Measurements from ENCODE around the gene SLC14A1. TPM values are rescaled to one million over a fixed set of nuclear protein-coding genes. Genes with fewer than 3 reads are reported as not detected.

Gene SLC14A1
- total RNA-seq, 4 donors from 2014 or later, result 0.59 to 15.7 (median 4.6) TPM

DNA sequence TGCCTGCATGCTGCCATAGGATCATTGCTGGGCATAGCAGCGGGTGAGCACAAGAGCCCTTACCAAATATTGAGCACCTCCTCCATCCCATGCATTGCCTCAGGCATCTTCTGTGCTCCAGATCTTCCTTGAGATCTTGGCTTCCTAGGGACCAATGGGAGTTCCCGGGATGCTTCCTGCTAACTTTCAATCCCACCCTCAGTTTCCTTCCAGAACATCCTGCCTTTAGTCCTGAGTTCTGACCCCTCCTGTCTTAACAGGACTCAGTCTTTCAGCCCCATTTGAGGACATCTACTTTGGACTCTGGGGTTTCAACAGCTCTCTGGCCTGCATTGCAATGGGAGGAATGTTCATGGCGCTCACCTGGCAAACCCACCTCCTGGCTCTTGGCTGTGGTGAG is 15.3 kb downstream of the SLC14A1 start:
- TF ChIP-seq, protein P1, sequence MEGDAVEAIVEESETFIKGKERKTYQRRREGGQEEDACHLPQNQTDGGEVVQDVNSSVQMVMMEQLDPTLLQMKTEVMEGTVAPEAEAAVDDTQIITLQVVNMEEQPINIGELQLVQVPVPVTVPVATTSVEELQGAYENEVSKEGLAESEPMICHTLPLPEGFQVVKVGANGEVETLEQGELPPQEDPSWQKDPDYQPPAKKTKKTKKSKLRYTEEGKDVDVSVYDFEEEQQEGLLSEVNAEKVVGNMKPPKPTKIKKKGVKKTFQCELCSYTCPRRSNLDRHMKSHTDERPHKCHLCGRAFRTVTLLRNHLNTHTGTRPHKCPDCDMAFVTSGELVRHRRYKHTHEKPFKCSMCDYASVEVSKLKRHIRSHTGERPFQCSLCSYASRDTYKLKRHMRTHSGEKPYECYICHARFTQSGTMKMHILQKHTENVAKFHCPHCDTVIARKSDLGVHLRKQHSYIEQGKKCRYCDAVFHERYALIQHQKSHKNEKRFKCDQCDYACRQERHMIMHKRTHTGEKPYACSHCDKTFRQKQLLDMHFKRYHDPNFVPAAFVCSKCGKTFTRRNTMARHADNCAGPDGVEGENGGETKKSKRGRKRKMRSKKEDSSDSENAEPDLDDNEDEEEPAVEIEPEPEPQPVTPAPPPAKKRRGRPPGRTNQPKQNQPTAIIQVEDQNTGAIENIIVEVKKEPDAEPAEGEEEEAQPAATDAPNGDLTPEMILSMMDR (IDR thresholded peaks at IDR 0.05), result no peak
- no peak for TF ChIP-seq POLR2A (IDR thresholded peaks at IDR 0.05)
- no peak for DNase-seq (ENCODE audit: low spot score in 2 of 2)
- no peak overlapping the region for H3K4me3 ChIP-seq (ENCODE audit: low read depth, poor library complexity, severe bottlenecking)
- intact Hi-C loops (cut with DNase I; ENCODE audit: low total_unique reads), result no loop called here
- 75 to 77% methylated on average over 3 of the region's 3 CpGs for WGBS, 2 donors

DNA sequence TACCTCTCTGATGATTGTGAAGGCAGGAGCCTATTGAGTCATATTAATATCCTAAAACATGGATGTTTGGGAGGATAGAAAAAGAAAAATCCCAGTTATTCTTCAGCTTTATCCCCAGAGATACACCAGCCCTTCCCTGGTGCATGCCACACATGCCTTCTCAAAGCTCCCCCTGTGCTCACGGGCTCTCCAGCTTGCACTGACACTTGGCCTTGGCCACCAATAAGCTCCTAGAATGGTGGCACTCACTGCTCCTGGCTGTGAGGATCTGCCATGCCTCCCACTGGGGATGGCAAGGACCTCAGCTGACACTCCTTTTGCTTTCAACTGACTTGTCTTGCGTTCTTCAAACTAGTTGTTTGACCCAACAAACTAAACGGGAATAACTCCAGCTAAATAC is 15.9 kb downstream of the SLC14A1 start:
- intact Hi-C loops (cut with DNase I; ENCODE audit: low total_unique reads), result no loop called here
- no peak overlapping the region for H3K4me3 ChIP-seq (ENCODE audit: low read depth, poor library complexity, severe bottlenecking)
- DNase-seq (ENCODE audit: low spot score in 2 of 2), result no peak
- TF ChIP-seq, protein P1 (IDR thresholded peaks at IDR 0.05), result no peak
- 80 to 84% methylated on average over 3 of the region's 3 CpGs for WGBS, 2 donors

DNA sequence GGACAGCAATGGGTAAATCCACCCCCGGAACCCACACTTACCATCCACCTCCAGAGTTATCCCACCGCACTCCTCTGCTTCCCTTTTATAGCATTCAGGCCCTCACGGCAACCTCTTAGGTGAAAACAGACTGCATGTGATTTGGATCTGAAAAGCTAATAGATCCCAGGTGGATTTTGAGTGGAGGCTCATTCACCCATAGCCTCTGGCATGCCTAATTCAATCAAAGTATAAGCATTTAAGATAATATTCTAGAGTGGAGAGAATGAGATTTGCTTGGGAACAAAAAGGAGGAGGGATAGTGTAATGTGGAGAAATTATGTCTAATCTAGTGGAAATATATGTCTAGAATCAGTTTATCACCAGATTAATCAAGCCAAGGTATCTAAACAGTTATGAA is 17.1 kb downstream of the SLC14A1 start:
- no peak overlapping the region for H3K4me3 ChIP-seq (ENCODE audit: low read depth, poor library complexity, severe bottlenecking)
- intact Hi-C loops (cut with DNase I; ENCODE audit: low total_unique reads), result no loop called here
- TF ChIP-seq POLR2A (IDR thresholded peaks at IDR 0.05), result no peak
- 53 to 62% methylated on average over 3 of the region's 3 CpGs for WGBS, 2 donors
- no peak for DNase-seq (ENCODE audit: low spot score in 2 of 2)

DNA sequence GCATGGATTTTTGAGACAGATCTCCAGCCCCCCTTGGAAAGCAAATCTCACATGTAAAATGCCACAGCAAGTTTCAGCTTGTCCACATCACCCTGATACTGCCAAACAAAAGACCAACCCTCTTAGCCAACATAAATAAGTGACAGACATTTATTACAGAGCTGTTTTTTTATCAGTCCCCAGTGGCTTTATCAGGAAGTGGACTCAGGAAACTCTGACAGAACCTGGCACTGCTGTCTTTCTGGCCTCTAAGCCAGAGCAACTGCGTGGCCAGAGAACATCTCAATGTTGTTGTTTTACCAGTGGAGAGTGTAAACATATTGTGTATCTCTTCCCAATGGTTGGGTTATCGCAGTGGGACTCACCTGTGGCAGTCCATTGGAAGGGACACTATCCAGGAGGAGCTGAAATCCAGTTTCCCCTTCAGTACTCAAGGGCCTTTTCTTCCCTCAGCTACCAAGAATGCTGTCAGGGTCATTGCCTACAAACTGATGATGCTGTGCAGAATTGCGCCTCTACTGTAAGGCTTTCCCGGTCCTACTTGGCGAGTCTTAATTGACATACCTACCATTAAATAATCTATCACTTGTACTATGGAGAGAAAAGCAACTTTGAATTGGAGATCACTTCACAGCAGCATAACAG is 22.0 kb downstream of the SLC14A1 start:
- no peak for DNase-seq (ENCODE audit: low spot score in 2 of 2)
- no peak for TF ChIP-seq POLR2A (IDR thresholded peaks at IDR 0.05)
- TF ChIP-seq, protein P1 (IDR thresholded peaks at IDR 0.05), result no peak
- intact Hi-C loops (cut with DNase I; ENCODE audit: low total_unique reads), result no loop called here
- WGBS, 2 donors, result 77 to 86% methylated on average over 5 of the region's 5 CpGs
- no peak overlapping the region for H3K4me3 ChIP-seq (ENCODE audit: low read depth, poor library complexity, severe bottlenecking)

DNA sequence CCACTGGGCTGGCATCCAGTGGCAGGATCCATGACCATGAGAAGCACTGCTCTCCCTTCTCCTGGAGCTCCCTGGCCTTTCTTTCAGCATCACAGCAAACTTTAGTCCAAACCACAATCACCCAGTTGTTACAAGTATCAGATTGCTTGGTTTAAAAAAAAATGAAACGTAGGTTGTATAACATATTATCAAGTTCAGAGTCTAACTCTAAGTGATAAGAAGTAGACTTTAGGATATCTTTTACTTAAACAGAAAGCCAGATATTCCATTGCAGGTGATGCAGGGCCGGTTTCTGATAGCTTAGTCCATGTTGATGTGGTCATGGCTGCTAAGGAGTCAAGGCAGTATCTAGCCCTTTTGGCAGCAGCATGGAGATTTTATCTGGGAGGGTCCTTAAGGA is 24.5 kb downstream of the SLC14A1 start:
- DNase-seq (ENCODE audit: low spot score in 2 of 2), result no peak
- intact Hi-C loops (cut with DNase I; ENCODE audit: low total_unique reads), result no loop called here
- H3K4me3 ChIP-seq (ENCODE audit: low read depth, poor library complexity, severe bottlenecking), result no peak overlapping the region
- 47 to 93% methylated on average over 2 of the region's 2 CpGs for WGBS, 2 donors
- TF ChIP-seq, protein P1 (IDR thresholded peaks at IDR 0.05), result no peak
- TF ChIP-seq POLR2A (IDR thresholded peaks at IDR 0.05), result no peak

DNA sequence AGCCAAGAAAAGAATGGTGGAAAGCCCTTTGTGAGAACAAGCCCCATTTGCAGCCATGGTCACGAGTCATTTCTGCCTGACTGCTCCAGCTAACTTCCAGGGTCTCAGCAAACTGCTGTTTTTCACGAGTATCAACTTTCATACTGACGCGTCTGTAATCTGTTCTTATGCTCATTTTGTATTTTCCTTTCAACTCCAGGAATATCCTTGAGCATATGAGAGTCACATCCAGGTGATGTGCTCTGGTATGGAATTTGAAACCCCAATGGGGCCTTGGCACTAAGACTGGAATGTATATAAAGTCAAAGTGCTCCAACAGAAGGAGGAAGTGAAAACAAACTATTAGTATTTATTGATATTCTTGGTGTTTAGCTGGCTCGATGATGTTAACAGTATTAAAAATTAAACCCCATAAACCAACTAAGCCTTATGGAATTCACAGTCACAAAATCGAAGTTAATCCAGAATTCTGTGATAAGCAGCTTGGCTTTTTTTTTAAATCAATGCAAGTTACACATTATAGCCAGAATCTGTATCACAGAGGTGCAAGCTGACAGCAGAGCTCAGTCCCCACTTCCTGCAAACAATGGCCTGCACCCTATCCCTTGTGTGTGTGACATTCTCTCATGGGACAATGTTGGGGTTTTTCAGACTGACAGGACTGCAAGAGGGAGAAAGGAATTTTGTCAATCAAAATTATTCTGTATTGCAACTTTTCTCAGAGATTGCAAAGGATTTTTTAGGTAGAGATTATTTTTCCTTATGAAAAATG is 26.1 kb downstream of the SLC14A1 start:
- TF ChIP-seq, protein P1 (IDR thresholded peaks at IDR 0.05), result no peak
- TF ChIP-seq POLR2A (IDR thresholded peaks at IDR 0.05), result no peak
- H3K4me3 ChIP-seq (ENCODE audit: low read depth, poor library complexity, severe bottlenecking), result no peak overlapping the region
- WGBS, 2 donors, result 62 to 65% methylated on average over 6 of the region's 6 CpGs
- DNase-seq (ENCODE audit: low spot score in 2 of 2), result no peak
- intact Hi-C loops (cut with DNase I; ENCODE audit: low total_unique reads), result no loop called here
